IMR-90 (cell line): ENCODE data around the gene DEAF1.

Experiments used
- CEBPB ChIP-seq: IDR thresholded peaks from 2 replicates; pipeline ENCODE4 v1.6.1; 2012; ENCODE audit warnings: low read depth, low read length, improper control_type of control experiment
- POLR2A ChIP-seq: IDR thresholded peaks from 2 replicates; pipeline ENCODE4 v1.6.1; 2012; ENCODE audit warnings: mild to moderate bottlenecking, low read depth, low read length

- TF ChIP-seq POLR2A (no peak), CEBPB (no peak)
Measured at GRCh38 chr11:610146-610801, 84.7 kb downstream of the DEAF1 start.
